Sigmoid colon (tissue), 7 donors: ENCODE measurements around the gene C19orf33. TPM values are rescaled to one million over a fixed set of nuclear protein-coding genes. Genes with fewer than 3 reads are reported as not detected.
A peak's percentile ranks its signal among the peaks of the same experiment; 100 is the strongest.
"Not testable (repeated sequence)": the region's sequence is repeated elsewhere in the genome, so short reads cannot be mapped to it uniquely, and the experiment has no call there.

Source experiments
- DNase-seq: peaks from one replicate; pipeline ENCODE4 v3.0.0-alpha.2; 2019
- H3K27ac ChIP-seq, 4 donors: fragments of 200-600 bp; sonication (generic); one replicate each; pipeline ENCODE4 v1.5.1; 2016 to 2019; ENCODE audit warnings: mild to moderate bottlenecking in 1 of 4
- H3K27me3 ChIP-seq, 3 donors: fragments of 200-600 bp; sonication (generic); one replicate each; pipeline ENCODE4 v1.5.1; 2019; ENCODE audit warnings: mild to moderate bottlenecking in 1 of 3
- H3K36me3 ChIP-seq, 4 donors: fragments of 200-600 bp; sonication (generic); one replicate each; pipeline ENCODE4 v1.5.1; 2016 to 2019
- H3K4me1 ChIP-seq, 4 donors: fragments of 200-600 bp; sonication (generic); one replicate each; pipeline ENCODE4 v1.5.1; 2017 to 2019
- H3K4me3 ChIP-seq, 4 donors: fragments of 200-600 bp; sonication (generic); one replicate each; pipeline ENCODE4 v1.5.1; 2017 to 2019; ENCODE audit warnings: mild to moderate bottlenecking in 2 of 4, moderate library complexity in 1 of 4
- H3K9me3 ChIP-seq, 4 donors: fragments of 200-600 bp in 3 of 4; sonication (generic) in 3 of 4; one replicate each; pipeline versions ENCODE4 v1.5.1 to v1.6.1; 2013 to 2019
- EP300 ChIP-seq, 4 donors: sonication (generic); formaldehyde crosslinking; IDR thresholded peaks; one replicate each; pipeline ENCODE4 v1.6.1; 2017; ENCODE audit warnings: antibody characterized with exemption in 4 of 4
- POLR2A ChIP-seq, 2 donors: fragments of 450-650 bp; IDR thresholded peaks; one replicate each; pipeline ENCODE4 v1.6.1; 2016; ENCODE audit warnings: antibody characterized with exemption in 2 of 2, mild to moderate bottlenecking in 2 of 2, moderate library complexity in 2 of 2
- POLR2AphosphoS5 ChIP-seq, 4 donors: sonication (generic); formaldehyde crosslinking; IDR thresholded peaks; one replicate each; pipeline ENCODE4 v1.6.1; 2017; ENCODE audit warnings: antibody characterized with exemption in 4 of 4
- WGBS, 2 donors: extraction: QIAGEN DNeasy Blood & Tissue Kit; methylation state at CpG; one replicate each; pipeline ENCODE4 v1.1.7; 2013; 5-methylcytosine and 5-hydroxymethylcytosine counted together
- intact Hi-C: fragments of 100-400 bp; cut with DNase I; formaldehyde crosslinking; loops from one replicate; pipeline ENCODE4 v1.15.1; 2023
- polyA plus RNA-seq, 3 donors: library from polyadenylated mRNA; stranded (reverse); fragments of 200-250 nt; gene quantifications; one replicate each; pipeline ENCODE4 v1.2.3, GENCODE V29; 2013
- total RNA-seq, 4 donors: library from RNA; depleted of rRNA; stranded (reverse); fragments of >200 nt; gene quantifications; one replicate each; pipeline ENCODE4 v1.1.0, GENCODE V29; 2016
- TF ChIP-seq, protein P1 (sequence below), 4 experiments: fragments of 450-650 bp in 3 of 4; fragments of 200-600 bp in 1 of 4; IDR thresholded peaks; one replicate each; pipeline ENCODE4 v1.5.1; 2016 to 2019; ENCODE audit warnings: antibody characterized with exemption in 4 of 4, mild to moderate bottlenecking in 3 of 4, moderate library complexity in 2 of 4
- donor health status: healthy with polysubstance abuse.
- donor health status: Bipolar disorder and iron deficiency.
- donor health status: healthy.

The C19orf33 gene
- total RNA-seq = 10 to 100 TPM in 1 of 4 donors, 1 to 10 TPM in 1, not detected in 2; 5.8 to 18.2 TPM
- 1,000 to 10,000 TPM in 2 of 3 donors, 100 to 1,000 TPM in 1; 704 to 2,364 (median 1,405) TPM for polyA plus RNA-seq

DNA sequence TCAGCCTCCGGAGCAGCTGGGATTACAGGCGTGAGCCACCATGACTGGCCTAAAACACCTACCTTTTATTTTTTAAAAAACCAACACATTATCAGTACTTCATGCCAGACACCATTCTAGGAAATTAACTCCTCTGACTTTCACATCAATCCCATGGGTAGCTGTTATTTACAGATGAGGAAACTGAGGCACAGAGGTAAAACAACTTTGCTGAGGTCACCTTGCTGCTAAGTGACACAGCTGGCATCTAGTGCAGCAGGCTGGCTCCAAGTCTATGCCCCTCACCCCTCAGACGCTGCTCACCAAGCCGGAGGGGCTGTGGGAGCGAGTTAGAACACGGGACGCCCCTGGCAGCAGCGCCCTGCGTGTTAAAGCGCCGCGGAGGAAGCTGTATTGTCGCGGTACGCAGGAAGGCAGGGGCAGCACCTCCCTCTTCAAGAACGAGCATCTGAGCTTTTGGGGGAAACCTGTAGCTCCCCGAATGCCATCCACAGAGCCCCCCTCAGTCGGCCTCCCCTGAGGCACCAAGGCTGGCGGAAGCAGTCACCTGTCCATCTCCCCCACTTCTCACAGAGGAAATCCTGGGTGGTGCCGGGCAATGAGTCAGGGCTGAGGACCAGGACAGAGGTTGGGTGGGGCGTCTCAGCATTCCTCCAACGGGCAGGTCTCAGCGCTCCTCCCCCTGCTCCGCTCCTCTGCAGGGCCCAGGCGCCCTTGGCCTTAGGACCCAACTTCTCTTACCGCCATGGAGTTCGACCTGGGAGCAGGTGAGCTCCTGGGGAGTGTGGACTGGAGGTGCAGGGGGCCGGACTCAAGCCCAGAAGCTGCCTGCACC is at the start of gene C19orf33:
Gene C19orf33 (plus strand): TSS at position 735 of the 835 bp plus-strand sequence. CDS start 11 bp downstream, at position 746.
- Histone ChIP-seq H3K27ac (peak within 1 kb of the TSS in 2 of 4 donors; percentile 56 to 67), H3K27me3 (no peaks in the 10 kb centered on the region)
- WGBS, 2 donors = 16 to 38% methylated on average over 28 of the region's 28 CpGs

DNA sequence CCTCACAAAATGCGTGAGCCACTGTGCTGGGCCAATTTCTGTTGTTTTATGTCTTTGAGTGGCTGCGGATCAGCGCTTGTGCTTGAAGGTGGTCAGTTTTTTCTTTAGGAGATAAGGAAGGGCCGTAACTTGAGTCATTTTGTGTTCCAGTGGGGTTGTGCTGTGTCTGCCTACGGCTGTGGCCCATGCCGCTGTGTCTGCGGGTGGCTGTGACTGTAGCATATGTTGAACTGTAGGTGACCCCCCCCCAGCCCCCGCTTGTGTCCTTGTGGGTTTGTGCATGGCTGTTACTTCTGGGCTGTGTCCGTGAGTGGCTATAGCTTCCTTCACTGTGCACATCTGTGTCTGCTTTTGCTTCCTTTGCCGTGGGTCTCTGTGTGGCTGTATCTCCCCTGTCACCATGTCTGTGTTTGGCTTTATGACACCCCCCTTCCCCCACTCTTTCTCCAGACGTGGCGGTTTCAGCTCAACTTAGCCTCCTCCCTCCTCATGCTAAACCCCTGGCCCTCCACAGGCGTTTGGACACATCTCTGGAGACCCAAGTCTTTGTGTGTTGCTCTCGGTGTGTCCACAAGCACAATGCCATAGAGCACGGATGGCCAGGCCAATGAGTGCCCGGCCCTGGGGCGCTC is 48.6 kb upstream of the C19orf33 start:
- 51 to 59% methylated on average over 17 of the region's 17 CpGs for WGBS, 2 donors
- Histone ChIP-seq H3K27me3 (no peaks in the 10 kb centered on the region), H3K4me3 (peak overlapping the region; percentile 60 to 86 (median 67)), H3K9me3 (no peaks in the 10 kb centered on the region), H3K27ac (peak overlapping the region; percentile 90 to 94 (median 92)), H3K36me3 (no peaks in the 10 kb centered on the region), H3K4me1 (peaks cover 0 to 57% (median 40%) of the 10 kb centered on the region in 4 donors)
- TF ChIP-seq POLR2AphosphoS5 (IDR thresholded peaks at IDR 0.05) (peak in 2 of 4 donors; percentile 8 to 32), EP300 (IDR thresholded peaks at IDR 0.05) (no peak)
- intact Hi-C loops = no loop called here
- DNase-seq = no peak

More for the DNA sequence above, at the start of gene C19orf33:
- intact Hi-C loops = no loop called here
- Histone ChIP-seq H3K4me1 (peaks cover 0 to 15% (median 9%) of the 10 kb centered on the region in 4 donors), H3K9me3 (no peaks in the 10 kb centered on the region), H3K36me3 (peaks cover 0 to 38% (median 20%) of the 10 kb centered on the region in 4 donors), H3K4me3 (no peak within 1 kb of the TSS)
- DNase-seq = no peak
- TF ChIP-seq EP300 (IDR thresholded peaks at IDR 0.05) = no peak
- TF ChIP-seq POLR2AphosphoS5 (IDR thresholded peaks at IDR 0.05) = peak in 1 of 4 donors; percentile 13

DNA sequence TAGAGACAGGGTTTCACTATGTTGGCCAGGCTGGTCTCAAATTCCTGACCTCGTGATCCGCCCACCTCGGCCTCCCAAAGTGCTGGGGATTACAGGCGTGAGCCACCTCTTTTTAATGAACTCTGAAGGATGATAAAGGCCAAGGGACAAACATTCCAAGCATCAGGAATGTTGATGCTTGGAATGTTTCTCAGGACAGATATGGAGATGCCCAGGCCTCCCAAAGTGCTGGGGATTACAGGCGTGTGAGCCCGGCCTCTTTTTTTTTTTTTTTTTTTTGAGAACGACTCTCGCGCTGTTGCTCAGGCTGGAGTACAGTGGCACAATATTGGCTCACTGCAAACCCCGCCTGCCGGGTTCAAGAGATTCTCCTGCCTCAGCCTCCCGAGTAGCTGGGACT is 42.1 kb upstream of the C19orf33 start:
- H3K9me3 ChIP-seq, intact Hi-C loops, H3K4me3 ChIP-seq, H3K27me3 ChIP-seq, H3K36me3 ChIP-seq, H3K27ac ChIP-seq, DNase-seq: not testable (repeated sequence)
- peaks cover 0 to 18% (median 14%) of the 10 kb centered on the region in 4 donors for H3K4me1 ChIP-seq
- WGBS, 2 donors = 92 to 93% methylated on average over 12 of the region's 12 CpGs

DNA sequence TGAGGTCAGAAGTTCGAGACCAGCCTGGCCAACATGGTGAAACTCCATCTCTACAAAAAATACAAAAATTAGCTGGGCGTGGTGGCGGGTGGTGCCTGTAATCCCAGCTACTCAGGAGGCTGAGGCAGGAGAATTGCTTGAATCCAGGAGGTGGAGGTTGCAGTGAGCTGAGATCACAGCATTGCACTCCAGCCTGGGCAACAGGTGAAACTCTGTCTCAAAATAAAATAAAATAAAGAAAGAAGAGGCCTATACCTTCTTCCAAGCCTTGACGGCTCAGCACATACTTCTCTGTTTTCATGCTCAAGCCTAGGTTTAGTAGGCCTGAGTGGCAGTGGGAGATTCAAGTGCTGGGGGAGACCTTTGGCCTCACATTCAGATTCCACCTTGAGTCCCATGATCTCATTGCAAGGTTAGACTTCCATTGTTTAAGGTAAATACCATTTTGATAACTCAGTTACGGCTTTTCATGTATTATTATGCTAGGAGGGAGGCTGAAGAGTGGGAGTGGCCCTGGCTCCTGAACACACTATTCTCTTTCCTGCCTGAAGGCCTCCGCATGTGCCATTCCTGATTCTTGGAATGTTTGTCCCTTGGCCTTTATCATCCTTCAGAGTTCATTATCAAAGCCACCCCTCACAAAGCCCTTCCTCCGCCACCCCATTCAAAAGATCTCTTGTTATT is 41.3 kb upstream of the C19orf33 start:
- 59 to 85% methylated on average over 7 of the region's 7 CpGs for WGBS, 2 donors
- Histone ChIP-seq H3K4me1 (peaks cover 0 to 21% (median 15%) of the 10 kb centered on the region in 4 donors), H3K27ac (no peak overlapping the region), H3K36me3 (no peaks in the 10 kb centered on the region), H3K4me3 (no peak overlapping the region), H3K27me3 (no peaks in the 10 kb centered on the region), H3K9me3 (no peaks in the 10 kb centered on the region)
- intact Hi-C loops = no loop called here
- TF ChIP-seq EP300 (IDR thresholded peaks at IDR 0.05) (no peak), POLR2A (IDR thresholded peaks at IDR 0.05) (no peak)
- no peak for DNase-seq

DNA sequence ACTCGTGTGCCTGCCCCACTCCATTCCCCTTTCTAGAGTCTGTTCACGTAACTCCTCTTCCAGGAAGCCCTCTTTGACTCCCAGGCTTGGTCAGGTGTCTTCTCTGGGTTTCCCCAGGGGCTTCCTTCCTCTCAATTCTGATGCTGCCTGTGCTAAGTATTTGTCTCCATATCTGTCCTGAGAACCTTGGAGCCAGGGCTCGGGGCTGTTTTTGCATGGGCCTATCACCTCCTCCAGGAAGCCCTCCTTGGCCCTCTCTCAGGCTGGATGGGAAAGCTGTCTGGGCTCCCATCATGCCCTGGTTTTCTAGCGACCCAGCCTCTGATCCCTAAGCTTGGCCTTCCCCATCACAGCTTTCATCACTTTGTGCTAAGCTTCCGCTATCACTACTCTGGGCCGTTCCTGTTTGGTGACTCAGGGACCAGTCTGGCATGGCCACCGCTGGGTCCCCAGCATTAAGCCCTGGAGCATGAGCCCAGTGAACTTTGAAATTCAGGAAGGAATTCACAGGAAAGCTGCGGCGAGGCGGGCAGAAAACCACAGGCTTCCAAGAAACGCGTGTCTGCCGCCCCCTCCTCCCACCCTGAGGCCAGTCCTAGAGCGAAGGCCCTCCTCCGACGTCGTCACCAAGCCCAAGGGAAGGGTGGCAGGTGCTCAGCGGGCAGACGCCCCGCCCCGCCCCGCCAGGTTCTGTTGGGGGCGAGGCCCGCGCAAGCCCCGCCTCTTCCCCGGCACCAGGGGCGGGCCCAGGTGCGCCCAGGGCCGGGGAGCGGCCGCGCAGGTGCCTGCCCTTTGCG is 40.2 kb upstream of the C19orf33 start:
- DNase-seq = no peak
- intact Hi-C loops = no loop called here
- peaks cover 0 to 26% (median 15%) of the 10 kb centered on the region in 4 donors for H3K4me1 ChIP-seq
- H3K4me3 ChIP-seq = peak overlapping the region; percentile 35 to 60 (median 50)
- TF ChIP-seq EP300 (IDR thresholded peaks at IDR 0.05) = no peak
- no peaks in the 10 kb centered on the region for H3K36me3 ChIP-seq
- H3K27ac ChIP-seq = peak overlapping the region; percentile 61 to 71 (median 68)
- WGBS, 2 donors = 7% methylated on average over 34 of the region's 34 CpGs
- H3K27me3 ChIP-seq = no peaks in the 10 kb centered on the region
- no peaks in the 10 kb centered on the region for H3K9me3 ChIP-seq

DNA sequence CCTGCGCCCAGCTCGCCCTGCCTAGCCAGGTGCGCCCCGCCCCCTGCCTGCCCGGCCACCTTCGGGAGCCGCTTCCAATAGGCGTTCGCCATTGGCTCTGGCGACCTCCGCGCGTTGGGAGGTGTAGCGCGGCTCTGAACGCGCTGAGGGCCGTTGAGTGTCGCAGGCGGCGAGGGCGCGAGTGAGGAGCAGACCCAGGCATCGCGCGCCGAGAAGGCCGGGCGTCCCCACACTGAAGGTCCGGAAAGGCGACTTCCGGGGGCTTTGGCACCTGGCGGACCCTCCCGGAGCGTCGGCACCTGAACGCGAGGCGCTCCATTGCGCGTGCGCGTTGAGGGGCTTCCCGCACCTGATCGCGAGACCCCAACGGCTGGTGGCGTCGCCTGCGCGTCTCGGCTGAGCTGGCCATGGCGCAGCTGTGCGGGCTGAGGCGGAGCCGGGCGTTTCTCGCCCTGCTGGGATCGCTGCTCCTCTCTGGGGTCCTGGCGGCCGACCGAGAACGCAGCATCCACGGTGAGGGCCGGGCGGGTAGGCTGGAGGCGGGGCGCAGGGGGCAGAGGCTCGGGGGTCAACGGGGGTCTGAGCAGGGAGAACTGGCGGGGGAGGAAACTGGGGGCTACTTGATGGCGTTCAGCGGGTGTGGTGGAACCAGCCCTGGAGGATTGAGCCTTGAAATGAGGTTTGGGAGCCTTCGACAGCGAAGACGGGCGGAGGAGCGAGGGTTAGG is 39.4 kb upstream of the C19orf33 start, which contains the start of gene SPINT2:
Gene SPINT2 (plus strand): TSS at position 88 of the 727 bp plus-strand sequence. CDS start 320 bp downstream, at position 408.
- DNase-seq = no peak
- TF ChIP-seq EP300 (IDR thresholded peaks at IDR 0.05) (no peak), POLR2AphosphoS5 (IDR thresholded peaks at IDR 0.05) (peak in 1 of 4 donors; percentile 72), POLR2A (IDR thresholded peaks at IDR 0.05) (peak in 1 of 2 donors; percentile 82)
- TF ChIP-seq, protein P1, sequence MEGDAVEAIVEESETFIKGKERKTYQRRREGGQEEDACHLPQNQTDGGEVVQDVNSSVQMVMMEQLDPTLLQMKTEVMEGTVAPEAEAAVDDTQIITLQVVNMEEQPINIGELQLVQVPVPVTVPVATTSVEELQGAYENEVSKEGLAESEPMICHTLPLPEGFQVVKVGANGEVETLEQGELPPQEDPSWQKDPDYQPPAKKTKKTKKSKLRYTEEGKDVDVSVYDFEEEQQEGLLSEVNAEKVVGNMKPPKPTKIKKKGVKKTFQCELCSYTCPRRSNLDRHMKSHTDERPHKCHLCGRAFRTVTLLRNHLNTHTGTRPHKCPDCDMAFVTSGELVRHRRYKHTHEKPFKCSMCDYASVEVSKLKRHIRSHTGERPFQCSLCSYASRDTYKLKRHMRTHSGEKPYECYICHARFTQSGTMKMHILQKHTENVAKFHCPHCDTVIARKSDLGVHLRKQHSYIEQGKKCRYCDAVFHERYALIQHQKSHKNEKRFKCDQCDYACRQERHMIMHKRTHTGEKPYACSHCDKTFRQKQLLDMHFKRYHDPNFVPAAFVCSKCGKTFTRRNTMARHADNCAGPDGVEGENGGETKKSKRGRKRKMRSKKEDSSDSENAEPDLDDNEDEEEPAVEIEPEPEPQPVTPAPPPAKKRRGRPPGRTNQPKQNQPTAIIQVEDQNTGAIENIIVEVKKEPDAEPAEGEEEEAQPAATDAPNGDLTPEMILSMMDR (IDR thresholded peaks at IDR 0.05) = no peak
- intact Hi-C loops = no loop called here
- WGBS, 2 donors = 2 to 3% methylated on average over 78 of the region's 78 CpGs
- H3K9me3 ChIP-seq = no peaks in the 10 kb centered on the region
- H3K27ac ChIP-seq = peak within 1 kb of the TSS; percentile 61 to 71 (median 68)
- no peaks in the 10 kb centered on the region for H3K36me3 ChIP-seq
- peaks cover 0 to 26% (median 15%) of the 10 kb centered on the region in 4 donors for H3K4me1 ChIP-seq
- no peaks in the 10 kb centered on the region for H3K27me3 ChIP-seq
- peak within 1 kb of the TSS; percentile 35 to 60 (median 50) for H3K4me3 ChIP-seq
